GM19043 (cell line): Measurements from ENCODE around the gene IFNA7.
A peak's percentile ranks its signal among the peaks of the same experiment; 100 is the strongest.
"Not testable (repeated sequence)": the region's sequence is repeated elsewhere in the genome, so short reads cannot be mapped to it uniquely, and the experiment has no call there.

Experiments
- ATAC-seq: cut with Tn5 transposase; IDR thresholded peaks from one replicate; pipeline ENCODE4 v1.9.1; 2021; ENCODE audit warnings: low read depth; ENCODE audit not compliant: unreplicated experiment

The IFNA7 gene

GRCh38 chr9:21202105-21202504 is at the start of gene IFNA7:
TSS of gene IFNA7 (minus strand) at chr9:21202205. CDS start at chr9:21202165, 40 bp downstream.
- not testable (repeated sequence) for ATAC-seq

GRCh38 chr9:21251638-21252037 is 49.6 kb upstream of the IFNA7 start:
- ATAC-seq, result no peak

GRCh38 chr9:21251190-21251589 is 49.2 kb upstream of the IFNA7 start:
- no peak for ATAC-seq

GRCh38 chr9:21244836-21245235 is 42.8 kb upstream of the IFNA7 start:
- ATAC-seq, result no peak

- ATAC-seq, result no peak
Measured at GRCh38 chr9:21239911-21240310, 37.9 kb upstream of the IFNA7 start, which contains the start of gene IFNA14. TSS of gene IFNA14 (minus strand) at chr9:21240005. CDS start at chr9:21239935, 70 bp downstream.

- not testable (repeated sequence) for ATAC-seq
Measured at GRCh38 chr9:21236360-21236714, 34.3 kb upstream of the IFNA7 start.

GRCh38 chr9:21235468-21236359 is 33.7 kb upstream of the IFNA7 start:
- peak; percentile 76 for ATAC-seq

GRCh38 chr9:21234153-21234687 is 32.2 kb upstream of the IFNA7 start:
- ATAC-seq, result no peak

- ATAC-seq, result no peak
Measured at GRCh38 chr9:21233258-21233657, 31.3 kb upstream of the IFNA7 start.

GRCh38 chr9:21228122-21228521 is 26.1 kb upstream of the IFNA7 start, which contains the start of gene IFNA17:
TSS of gene IFNA17 (minus strand) at chr9:21228222. CDS start at chr9:21228173, 49 bp downstream.
- ATAC-seq, result no peak

- ATAC-seq, result not testable (repeated sequence)
Measured at GRCh38 chr9:21217211-21217610, 15.2 kb upstream of the IFNA7 start, which contains the start of gene IFNA16. TSS of gene IFNA16 (minus strand) at chr9:21217311. CDS start at chr9:21217305, 6 bp downstream.

GRCh38 chr9:21213411-21214326 is 11.7 kb upstream of the IFNA7 start:
- ATAC-seq, result peak; percentile 70

GRCh38 chr9:21212160-21212559 is 10.2 kb upstream of the IFNA7 start:
- not testable (repeated sequence) for ATAC-seq

GRCh38 chr9:21210782-21211181 is 8.8 kb upstream of the IFNA7 start:
- not testable (repeated sequence) for ATAC-seq

GRCh38 chr9:21210311-21210710 is 8.3 kb upstream of the IFNA7 start:
- ATAC-seq, result no peak

- not testable (repeated sequence) for ATAC-seq
Measured at GRCh38 chr9:21207043-21207442, 5.0 kb upstream of the IFNA7 start, which contains the start of gene IFNA10. TSS of gene IFNA10 (minus strand) at chr9:21207143. CDS start at chr9:21207097, 46 bp downstream.

- no peak for ATAC-seq
Measured at GRCh38 chr9:21205204-21205603, 3.2 kb upstream of the IFNA7 start.

- peak; percentile 96 for ATAC-seq
Measured at GRCh38 chr9:21194867-21195776, 6.9 kb downstream of the IFNA7 start.

GRCh38 chr9:21187487-21187886 is 14.5 kb downstream of the IFNA7 start, which contains the start of gene IFNA4:
TSS of gene IFNA4 (minus strand) at chr9:21187587. CDS start at chr9:21187531, 56 bp downstream.
- ATAC-seq, result not testable (repeated sequence)
